ENCODE measurements around the gene KIF11.

GRCh38 chr10:92688573-92688926 lies 95.6 kb downstream of the KIF11 start:
- TF ChIP-seq CTCF (IDR thresholded peaks at IDR 0.05 in 8 of 11, conservative IDR thresholded peaks at IDR 0.05 in 3 of 11) (no peak), POLR2AphosphoS5 (IDR thresholded peaks at IDR 0.05) (no peak), POLR2A (IDR thresholded peaks at IDR 0.05) (no peak)
